GM19023 (cell line): ENCODE results near the gene SLC16A6.
"Not testable (repeated sequence)": the region's sequence is repeated elsewhere in the genome, so short reads cannot be mapped to it uniquely, and the experiment has no call there.

ENCODE experiments used
- ATAC-seq: cut with Tn5 transposase; IDR thresholded peaks from one replicate; pipeline ENCODE4 v1.9.1; 2021; ENCODE audit warnings: mild to moderate bottlenecking, moderate library complexity; ENCODE audit not compliant: unreplicated experiment

SLC16A6 gene

GRCh38 chr17:68314916-68315535 lies 24.1 kb upstream of the SLC16A6 start:
- ATAC-seq = no peak

DNA sequence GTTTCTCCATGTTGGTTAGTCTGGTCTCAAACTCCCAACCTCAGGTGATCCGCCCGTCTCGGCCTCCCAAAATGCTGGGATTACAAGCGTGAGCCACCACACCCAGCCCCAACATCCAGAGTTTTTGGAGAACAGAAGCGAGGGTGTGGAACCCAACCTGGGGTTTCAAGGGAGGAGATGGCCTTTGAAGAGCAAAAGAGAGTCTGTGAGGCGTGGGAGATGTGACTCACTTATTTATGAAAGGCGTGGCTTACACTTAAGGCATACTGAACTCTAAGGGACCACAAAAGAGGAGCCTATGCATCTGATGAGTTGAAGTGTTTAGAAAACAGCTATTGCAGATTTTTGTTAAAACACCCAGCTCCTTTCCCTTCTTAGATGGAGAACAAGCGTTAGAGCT lies 19.2 kb upstream of the SLC16A6 start:
- ATAC-seq = no peak

DNA sequence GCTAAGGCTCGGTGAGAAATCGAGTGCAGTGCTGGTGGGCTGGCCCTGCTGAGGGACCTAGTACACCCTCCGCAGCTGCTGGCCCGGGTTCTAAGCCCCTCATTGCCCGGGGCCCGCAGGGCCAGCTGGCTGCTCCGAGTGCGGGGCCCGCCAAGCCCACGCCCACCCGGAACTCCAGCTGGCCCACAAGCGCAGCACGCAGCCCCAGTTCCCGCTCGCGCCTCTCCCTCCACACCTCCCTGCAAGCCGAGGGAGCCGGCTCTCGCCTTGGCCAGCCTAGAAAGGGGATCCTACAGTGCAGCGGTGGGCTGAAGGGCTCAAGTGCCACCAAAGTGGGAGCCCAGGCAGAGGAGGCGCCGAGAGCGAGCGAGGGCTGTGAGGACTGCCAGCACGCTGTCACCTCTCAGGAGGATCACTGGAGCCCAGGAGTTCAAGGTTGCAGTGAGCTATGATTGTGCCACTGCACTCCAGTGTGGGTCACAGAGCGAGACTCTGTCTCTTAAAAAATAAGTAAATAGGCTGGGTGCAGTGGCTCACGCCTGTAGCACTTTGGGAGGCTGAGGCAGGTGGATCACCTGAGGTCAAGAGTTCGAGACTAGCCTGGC lies 18.2 kb upstream of the SLC16A6 start:
- not testable (repeated sequence) for ATAC-seq

- ATAC-seq = not testable (repeated sequence)
Observed at GRCh38 chr17:68308486-68308885, 17.6 kb upstream of the SLC16A6 start.

DNA sequence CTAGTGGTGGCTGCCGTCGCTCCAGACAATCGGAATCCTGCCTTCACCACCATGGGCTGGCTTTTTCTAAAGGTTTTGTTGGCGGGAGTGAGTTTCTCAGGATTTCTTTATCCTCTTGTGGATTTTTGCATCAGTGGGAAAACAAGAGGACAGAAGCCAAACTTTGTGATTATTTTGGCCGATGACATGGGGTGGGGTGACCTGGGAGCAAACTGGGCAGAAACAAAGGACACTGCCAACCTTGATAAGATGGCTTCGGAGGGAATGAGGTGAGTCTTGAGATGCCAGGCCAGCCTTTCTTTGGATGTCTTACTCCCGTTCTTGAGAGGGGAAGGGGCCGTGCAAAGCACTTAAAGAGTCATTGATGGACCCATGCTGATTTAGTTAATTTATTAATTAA lies 16.5 kb upstream of the SLC16A6 start:
- no peak for ATAC-seq

GRCh38 chr17:68306819-68307218 lies 15.9 kb upstream of the SLC16A6 start:
- ATAC-seq = no peak

- ATAC-seq = no peak
Observed at GRCh38 chr17:68305142-68305541, 14.2 kb upstream of the SLC16A6 start.

GRCh38 chr17:68304706-68305105 lies 13.8 kb upstream of the SLC16A6 start:
- ATAC-seq = no peak

GRCh38 chr17:68302666-68303065 lies 11.7 kb upstream of the SLC16A6 start:
- ATAC-seq = no peak

GRCh38 chr17:68302066-68302564 lies 11.2 kb upstream of the SLC16A6 start:
- ATAC-seq = no peak

DNA sequence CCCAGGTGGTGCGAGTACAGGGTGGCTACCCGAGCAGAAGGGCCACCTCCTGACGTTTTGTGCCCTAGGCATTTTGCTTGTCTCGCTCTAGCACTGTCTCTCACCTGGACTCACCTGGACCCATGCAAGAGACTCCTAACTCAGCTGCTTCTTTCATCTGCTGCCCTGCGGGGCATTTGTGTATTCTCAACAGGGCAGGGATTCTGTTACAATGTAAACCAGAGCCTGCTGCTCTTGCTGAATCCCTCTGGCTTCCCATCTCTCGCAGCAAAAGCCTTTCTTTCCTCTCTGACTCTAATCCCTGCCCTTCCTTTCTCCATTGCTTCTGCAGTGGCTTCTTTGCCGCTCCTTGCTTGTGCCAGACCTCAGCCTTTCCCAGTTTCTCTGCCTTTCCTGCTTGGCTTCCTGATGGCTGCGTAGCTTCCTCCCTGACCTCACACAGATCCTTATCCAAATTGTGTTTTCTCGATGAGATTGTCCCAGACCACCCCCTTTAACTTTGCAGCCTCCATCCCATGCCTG lies 10.6 kb upstream of the SLC16A6 start:
- no peak for ATAC-seq

DNA sequence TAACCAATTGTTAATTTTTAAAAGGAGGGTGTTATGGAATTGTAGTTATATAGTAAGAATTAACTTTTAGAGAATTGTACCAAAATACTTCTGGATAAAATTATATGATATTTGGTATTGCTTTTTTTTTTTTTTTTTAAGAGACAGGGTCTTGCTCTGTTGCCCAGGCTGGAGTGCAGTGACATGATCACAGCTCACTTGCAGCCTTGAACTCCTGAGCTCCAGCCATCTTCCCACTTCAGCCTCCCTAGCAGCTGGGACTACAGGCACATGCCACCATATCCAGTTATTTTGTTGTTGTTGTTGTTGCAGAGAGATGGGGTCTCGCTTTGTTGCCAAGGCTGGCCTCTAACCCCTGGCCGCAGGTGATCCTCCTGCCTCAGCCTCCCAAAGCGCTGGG lies 8.9 kb upstream of the SLC16A6 start:
- no peak for ATAC-seq

DNA sequence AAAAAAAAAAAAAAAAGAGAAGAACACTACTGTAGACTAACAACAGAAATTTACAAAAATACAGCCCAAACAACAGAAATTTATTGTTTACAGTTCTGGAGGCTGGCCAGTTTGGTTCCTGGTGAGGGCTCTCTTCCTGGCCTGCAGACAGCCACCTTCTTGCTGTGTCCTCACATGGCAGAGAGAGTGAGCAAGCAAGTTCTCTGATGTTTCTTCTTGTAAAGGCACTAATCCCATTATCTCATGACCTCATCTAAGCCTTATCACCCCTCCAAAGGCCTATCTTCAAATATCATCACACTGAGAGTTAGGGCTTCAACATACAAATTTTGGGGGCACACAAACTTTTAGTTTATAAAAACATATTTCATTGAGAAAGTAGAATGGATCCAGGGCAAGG lies 7.7 kb upstream of the SLC16A6 start:
- no peak for ATAC-seq

GRCh38 chr17:68297195-68297594 lies 6.3 kb upstream of the SLC16A6 start:
- no peak for ATAC-seq

DNA sequence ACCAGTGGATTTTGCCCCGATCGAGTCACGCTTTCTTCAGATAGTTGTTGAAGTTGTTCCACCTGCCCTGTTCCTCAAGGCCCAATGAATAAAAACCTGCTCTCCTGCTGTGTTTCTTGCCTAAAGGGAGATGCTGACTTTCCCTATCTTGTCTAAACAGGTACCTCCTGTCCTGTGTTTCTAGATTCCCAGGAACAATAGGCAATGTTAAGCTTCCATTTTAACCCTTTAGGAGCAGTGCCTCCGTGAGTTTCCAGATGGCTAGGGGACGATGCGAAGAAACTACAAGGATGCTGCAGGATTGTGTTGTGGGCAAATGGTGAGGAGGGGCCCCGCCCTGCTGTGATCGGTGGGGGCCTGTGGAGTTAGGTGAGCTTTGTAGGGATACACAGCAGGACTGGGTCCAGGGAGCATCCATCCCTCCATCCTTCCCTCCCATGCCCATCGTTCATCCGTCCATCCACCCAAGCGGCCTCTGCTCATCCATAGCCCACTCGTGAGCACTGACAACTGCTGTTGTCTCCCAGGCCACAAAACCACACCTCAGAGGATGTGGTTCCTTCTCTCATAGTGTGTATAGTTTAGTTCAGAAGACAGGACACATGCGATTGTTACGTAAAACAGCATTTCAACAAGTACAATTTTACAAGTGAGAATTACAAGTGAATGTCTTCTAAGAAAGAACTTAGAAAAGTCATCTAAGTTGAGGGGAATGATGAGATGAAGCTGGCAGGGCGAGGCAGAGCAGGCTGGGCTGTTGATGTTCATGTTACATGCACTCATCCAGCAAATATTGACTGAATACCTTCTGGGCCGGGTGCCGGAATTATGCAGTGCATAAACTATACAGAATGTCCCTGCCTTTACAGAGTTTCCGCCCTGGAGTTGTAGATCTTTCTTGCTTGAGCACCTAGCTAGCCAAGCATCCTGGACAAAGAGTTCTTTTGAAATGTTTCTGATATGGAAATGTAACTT lies 5.6 kb upstream of the SLC16A6 start:
- ATAC-seq = no peak

DNA sequence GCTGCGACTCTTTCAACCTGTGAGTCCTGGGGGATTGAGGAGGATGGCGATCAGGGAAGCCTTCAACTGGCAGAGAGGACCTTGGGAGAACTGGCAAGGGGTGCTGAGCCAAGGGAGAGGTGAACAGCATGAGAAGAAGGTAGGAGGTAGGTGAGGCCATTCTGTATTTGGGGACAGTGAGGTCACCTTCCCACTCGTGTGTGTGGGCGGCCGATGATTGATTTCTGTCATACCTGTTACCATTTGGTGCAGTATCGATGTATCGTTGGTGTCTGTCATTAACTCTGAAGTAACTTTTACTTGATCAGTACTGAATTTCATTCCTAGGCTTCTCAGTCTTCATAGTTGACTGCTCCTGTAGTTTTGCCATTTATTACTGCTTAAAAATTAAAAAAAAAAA lies 4.2 kb upstream of the SLC16A6 start:
- ATAC-seq = no peak

GRCh38 chr17:68294617-68295016 lies 3.7 kb upstream of the SLC16A6 start:
- ATAC-seq = no peak

GRCh38 chr17:68294196-68294555 lies 3.2 kb upstream of the SLC16A6 start:
- no peak for ATAC-seq

GRCh38 chr17:68293490-68294195 lies 2.7 kb upstream of the SLC16A6 start:
- ATAC-seq = no peak

- no peak for ATAC-seq
Observed at GRCh38 chr17:68292689-68293040, 1.7 kb upstream of the SLC16A6 start.
